Common myeloid progenitor, CD34-positive (primary cell): ENCODE measurements around the gene SFTA2. TPM values are rescaled to one million over a fixed set of nuclear protein-coding genes. Genes with fewer than 3 reads are reported as not detected.
"Not testable (repeated sequence)": the region's sequence is repeated elsewhere in the genome, so short reads cannot be mapped to it uniquely, and the experiment has no call there.

Experiments used
- CTCF ChIA-PET: fragments of 350-600 bp; sonication (Branson Sonifier 250); formaldehyde crosslinking; loops from one replicate; lab custom pipeline; 2021; ENCODE audit warnings: antibody characterized with exemption; lab: Charles Lee
- POLR2A ChIA-PET: fragments of 350-600 bp; sonication (Branson Sonifier 250); formaldehyde crosslinking; loops from one replicate; lab custom pipeline; 2021; ENCODE audit warnings: antibody characterized with exemption; lab: Charles Lee
- DNase-seq, 3 donors: peaks; one replicate each; pipeline versions ENCODE4 v3.0.0 to v3.0.0-alpha.2; 2013
- H3K27ac ChIP-seq, 2 experiments: 1 replicate in 1 of 2; 2 replicates in 1 of 2; pipeline ENCODE4 v1.7.0; 2013; ENCODE audit warnings: inconsistent platforms in 2 of 2, low read length in 2 of 2, mild to moderate bottlenecking in 2 of 2, low read depth in 1 of 2, moderate library complexity in 1 of 2; ENCODE audit not compliant: severe bottlenecking in 2 of 2, insufficient read depth in 1 of 2, poor library complexity in 1 of 2
- H3K27me3 ChIP-seq, 5 experiments: replicated peaks in 2 of 5; 1 replicate in 3 of 5; 2 replicates in 2 of 5; pipeline versions ENCODE4 v1.6.1 to v1.7.0; 2013; ENCODE audit warnings: low read length in 4 of 5, mild to moderate bottlenecking in 2 of 5, moderate library complexity in 2 of 5, inconsistent platforms in 1 of 5; ENCODE audit not compliant: insufficient read depth in 5 of 5, control insufficient read depth in 4 of 5
- H3K36me3 ChIP-seq, 4 experiments: 1 replicate in 2 of 4; 2 replicates in 2 of 4; pipeline versions ENCODE4 v1.6.1 to v1.7.0; 2013; ENCODE audit warnings: low read length in 3 of 4, control low read depth in 1 of 4, mild to moderate bottlenecking in 1 of 4; ENCODE audit not compliant: control insufficient read depth in 4 of 4, insufficient read depth in 4 of 4
- H3K4me1 ChIP-seq, 4 experiments: 1 replicate in 3 of 4; 2 replicates in 1 of 4; pipeline versions ENCODE4 v1.6.1 to v1.7.1; 2013; ENCODE audit warnings: low read length in 3 of 4, mild to moderate bottlenecking in 3 of 4, control low read depth in 1 of 4, inconsistent platforms in 1 of 4, moderate library complexity in 1 of 4; ENCODE audit not compliant: control insufficient read depth in 4 of 4, insufficient read depth in 4 of 4; ENCODE audit errors: control extremely low read depth in 1 of 4
- H3K4me3 ChIP-seq, 7 experiments: 1 replicate in 4 of 7; 2 replicates in 3 of 7; pipeline versions ENCODE4 v1.5.1 to v1.7.0; 2013; ENCODE audit warnings: mild to moderate bottlenecking in 7 of 7, low read length in 6 of 7, moderate library complexity in 6 of 7, inconsistent platforms in 2 of 7, low read depth in 2 of 7, control low read depth in 1 of 7; ENCODE audit not compliant: insufficient read depth in 4 of 7, control insufficient read depth in 1 of 7; ENCODE audit errors: extremely low read depth in 1 of 7
- H3K9me3 ChIP-seq, 5 experiments: 1 replicate in 4 of 5; 2 replicates in 1 of 5; pipeline versions ENCODE4 v1.6.1 to v1.7.1; 2013; ENCODE audit warnings: low read length in 4 of 5, mild to moderate bottlenecking in 2 of 5, inconsistent platforms in 1 of 5, low read depth in 1 of 5, moderate library complexity in 1 of 5; ENCODE audit not compliant: control insufficient read depth in 4 of 5, insufficient read depth in 2 of 5; ENCODE audit errors: control extremely low read depth in 1 of 5
- WGBS: methylation state at CpG from one replicate; pipeline ENCODE4 v1.1.5; 2013; ENCODE audit not compliant: insufficient coverage; 5-methylcytosine and 5-hydroxymethylcytosine counted together
- polyA plus RNA-seq: library from polyadenylated mRNA; unstranded; fragments of 120-200 nt; gene quantifications from one replicate; pipeline ENCODE4 v1.2.1, GENCODE V29; 2013

The SFTA2 gene
- polyA plus RNA-seq, result not detected

- Histone ChIP-seq H3K9me3 (peaks cover 0 to 14% (median 6%) of the 10 kb centered on the region in 5 experiments), H3K4me1 (no peaks in the 10 kb centered on the region), H3K36me3 (peaks cover 0 to 8% (median 0%) of the 10 kb centered on the region in 4 experiments), H3K4me3 (no peak within 1 kb of the TSS), H3K27me3 (peaks cover 0 to 3% (median 0%) of the 10 kb centered on the region in 5 experiments), H3K27ac (no peak within 1 kb of the TSS)
- ChIA-PET POLR2A (no interaction called here), CTCF (interaction anchor here (2.6 kb wide), 1 partner anchor 17 kb away, joined by 10 read pairs; no protein-coding TSS in a partner anchor)
- 94% methylated on average over 3 of the region's 7 CpGs for WGBS
- DNase-seq, result no peak
These were observed at the start of gene SFTA2 for GRCh38 chr6:30931969-30932645. Gene SFTA2, minus strand, starts transcription at chr6:30932170. Its CDS starts 74 bp downstream, at chr6:30932096.

GRCh38 chr6:30979690-30980089 is 47.7 kb upstream of the SFTA2 start:
- Histone ChIP-seq H3K4me1 (peaks cover 0 to 3% (median 0%) of the 10 kb centered on the region in 4 experiments), H3K9me3 (peaks cover 0 to 2% (median 0%) of the 10 kb centered on the region in 5 experiments), H3K27me3 (peaks cover 10 to 31% (median 12%) of the 10 kb centered on the region in 5 experiments), H3K36me3 (no peaks in the 10 kb centered on the region), H3K27ac (no peak overlapping the region), H3K4me3 (no peak overlapping the region)
- DNase-seq, result no peak
- 100% methylated on average over 2 of the region's 4 CpGs for WGBS
- ChIA-PET POLR2A (no interaction called here), CTCF (no interaction called here)

GRCh38 chr6:30979141-30979540 is 47.2 kb upstream of the SFTA2 start:
- ChIA-PET POLR2A (no interaction called here), CTCF (no interaction called here)
- no peak overlapping the region for H3K27ac ChIP-seq
- peaks cover 0 to 3% (median 0%) of the 10 kb centered on the region in 4 experiments for H3K4me1 ChIP-seq
- WGBS, result no CpG with 5 or more reads among the region's 1 CpG
- H3K4me3 ChIP-seq, result no peak overlapping the region
- no peaks in the 10 kb centered on the region for H3K36me3 ChIP-seq
- H3K9me3 ChIP-seq, result peaks cover 0 to 2% (median 0%) of the 10 kb centered on the region in 5 experiments
- peaks cover 10 to 29% (median 12%) of the 10 kb centered on the region in 5 experiments for H3K27me3 ChIP-seq
- DNase-seq, result no peak

- ChIA-PET POLR2A (no interaction called here), CTCF (interaction anchor here (0.5 to 1.0 kb wide), 2 partner anchors 59 to 116 kb away, joined by 3 to 5 read pairs; no protein-coding TSS in a partner anchor)
- no peaks in the 10 kb centered on the region for H3K4me1 ChIP-seq
- DNase-seq, result no peak
- 100% methylated on average over 3 of the region's 4 CpGs for WGBS
- peaks cover 0 to 2% (median 0%) of the 10 kb centered on the region in 5 experiments for H3K9me3 ChIP-seq
- no peak overlapping the region for H3K4me3 ChIP-seq
- H3K27ac ChIP-seq, result no peak overlapping the region
- H3K36me3 ChIP-seq, result no peaks in the 10 kb centered on the region
- peaks cover 0 to 16% (median 3%) of the 10 kb centered on the region in 5 experiments for H3K27me3 ChIP-seq
These were observed 42.7 kb upstream of the SFTA2 start for GRCh38 chr6:30974490-30975252.

- Histone ChIP-seq H3K36me3 (no peaks in the 10 kb centered on the region), H3K27ac (no peak overlapping the region), H3K4me3 (no peak overlapping the region), H3K9me3 (no peaks in the 10 kb centered on the region), H3K4me1 (no peaks in the 10 kb centered on the region), H3K27me3 (peaks cover 0 to 10% (median 0%) of the 10 kb centered on the region in 5 experiments)
- POLR2A ChIA-PET, result no interaction called here
- 91% methylated on average over 3 of the region's 4 CpGs for WGBS
- CTCF ChIA-PET, result no interaction called here
- no peak for DNase-seq
These were observed 40.8 kb upstream of the SFTA2 start for GRCh38 chr6:30972816-30973215.

GRCh38 chr6:30970946-30971345 is 39.0 kb upstream of the SFTA2 start:
- no CpG with 5 or more reads among the region's 5 CpGs for WGBS
- Histone ChIP-seq H3K36me3 (no peaks in the 10 kb centered on the region), H3K4me3 (no peak overlapping the region), H3K27ac (no peak overlapping the region), H3K9me3 (no peaks in the 10 kb centered on the region), H3K27me3 (peaks cover 0 to 9% (median 0%) of the 10 kb centered on the region in 5 experiments), H3K4me1 (no peaks in the 10 kb centered on the region)
- CTCF ChIA-PET, result no interaction called here
- no peak for DNase-seq
- POLR2A ChIA-PET, result no interaction called here

- H3K9me3 ChIP-seq, H3K36me3 ChIP-seq, H3K4me3 ChIP-seq, H3K4me1 ChIP-seq, POLR2A ChIA-PET, CTCF ChIA-PET, DNase-seq, H3K27ac ChIP-seq: not testable (repeated sequence)
- WGBS, result 100% methylated on average over 3 of the region's 6 CpGs
- peaks cover 0 to 10% (median 0%) of the 10 kb centered on the region in 5 experiments for H3K27me3 ChIP-seq
These were observed 37.2 kb upstream of the SFTA2 start for GRCh38 chr6:30969171-30969570.
